Activated CD4-positive, alpha-beta T cell treated with anti-CD3 and anti-CD28 coated beads, Interleukin-2, amount 10 ng/mL, durations not matched to agents 24 days and 14 days (primary cell): ENCODE results near the gene ZNF253. TPM values are rescaled to one million over a fixed set of nuclear protein-coding genes. Genes with fewer than 3 reads are reported as not detected.
"Not testable (repeated sequence)": the region's sequence is repeated elsewhere in the genome, so short reads cannot be mapped to it uniquely, and the experiment has no call there.

Experiments
- DNase-seq: peaks from one replicate; pipeline ENCODE4 v3.0.0; 2022
- H3K27ac Mint-ChIP-seq: one replicate; pipeline ENCODE4 v1.8.0; 2022; ENCODE audit warnings: mild to moderate bottlenecking, mixed read lengths
- H3K27me3 Mint-ChIP-seq: one replicate; pipeline ENCODE4 v1.8.0; 2022; ENCODE audit warnings: mixed read lengths
- H3K36me3 Mint-ChIP-seq: one replicate; pipeline ENCODE4 v1.8.0; 2022; ENCODE audit warnings: low read depth, mild to moderate bottlenecking, mixed read lengths
- H3K4me1 Mint-ChIP-seq: one replicate; pipeline ENCODE4 v1.8.0; 2021; ENCODE audit warnings: mixed read lengths
- H3K4me3 Mint-ChIP-seq: one replicate; pipeline ENCODE4 v1.8.0; 2022; ENCODE audit warnings: mild to moderate bottlenecking, moderate library complexity, mixed read lengths
- H3K9me3 Mint-ChIP-seq: one replicate; pipeline ENCODE4 v1.8.0; 2021; ENCODE audit warnings: mixed read lengths
- intact Hi-C: fragments of 100-400 bp; cut with micrococcal nuclease; formaldehyde crosslinking; loops from one replicate; pipeline ENCODE4 v1.15.1; 2023
- total RNA-seq: library from RNA; stranded (reverse); gene quantifications from 2 replicates; pipeline ENCODE4 v1.2.3, GENCODE V29; 2022

Gene ZNF253
- total RNA-seq, 1 donor from 2014 or later: 8.0 TPM

GRCh38 chr19:19911150-19911549, 45.5 kb downstream of the ZNF253 start:
- Mint-ChIP-seq H3K9me3 (peaks cover 28% of the 10 kb centered on the region), H3K27me3 (no peaks in the 10 kb centered on the region), H3K27ac (no peak overlapping the region), H3K4me3 (no peak overlapping the region), H3K4me1 (no peaks in the 10 kb centered on the region), H3K36me3 (peaks cover 65% of the 10 kb centered on the region)
- intact Hi-C loops: no loop called here
- no peak for DNase-seq

GRCh38 chr19:19914596-19914995, 48.9 kb downstream of the ZNF253 start:
- peaks cover 71% of the 10 kb centered on the region for H3K36me3 Mint-ChIP-seq
- intact Hi-C loops: no loop called here

GRCh38 chr19:19930417-19930816, 64.7 kb downstream of the ZNF253 start:
- H3K27me3 Mint-ChIP-seq, H3K4me1 Mint-ChIP-seq, H3K4me3 Mint-ChIP-seq, intact Hi-C loops, H3K27ac Mint-ChIP-seq: not testable (repeated sequence)
- DNase-seq: peak; percentile 67
- Mint-ChIP-seq H3K9me3 (peaks cover 18% of the 10 kb centered on the region), H3K36me3 (peaks cover 61% of the 10 kb centered on the region)

More at GRCh38 chr19:19914596-19914995, 48.9 kb downstream of the ZNF253 start:
- Mint-ChIP-seq H3K27me3 (no peaks in the 10 kb centered on the region), H3K4me1 (no peaks in the 10 kb centered on the region), H3K27ac (no peak overlapping the region), H3K4me3 (no peak overlapping the region), H3K9me3 (peaks cover 18% of the 10 kb centered on the region)
- no peak for DNase-seq

- H3K36me3 Mint-ChIP-seq: peaks cover 41% of the 10 kb centered on the region
- H3K4me3 Mint-ChIP-seq: not testable (repeated sequence)
Observed at GRCh38 chr19:19933432-19934314, 68.0 kb downstream of the ZNF253 start.

GRCh38 chr19:19937403-19937802, 71.7 kb downstream of the ZNF253 start:
- no peak overlapping the region for H3K27ac Mint-ChIP-seq
- peaks cover 22% of the 10 kb centered on the region for H3K36me3 Mint-ChIP-seq
- H3K27me3 Mint-ChIP-seq: no peaks in the 10 kb centered on the region
- peaks cover 27% of the 10 kb centered on the region for H3K9me3 Mint-ChIP-seq
- intact Hi-C loops: no loop called here
- no peak for DNase-seq
- H3K4me3 Mint-ChIP-seq: no peak overlapping the region
- H3K4me1 Mint-ChIP-seq: no peaks in the 10 kb centered on the region

More at GRCh38 chr19:19933432-19934314, 68.0 kb downstream of the ZNF253 start:
- H3K27me3 Mint-ChIP-seq, intact Hi-C loops, H3K27ac Mint-ChIP-seq, H3K4me1 Mint-ChIP-seq, DNase-seq: not testable (repeated sequence)
- peaks cover 21% of the 10 kb centered on the region for H3K9me3 Mint-ChIP-seq

GRCh38 chr19:19938449-19938848, 72.8 kb downstream of the ZNF253 start:
- H3K27me3 Mint-ChIP-seq: no peaks in the 10 kb centered on the region
- H3K36me3 Mint-ChIP-seq: peaks cover 11% of the 10 kb centered on the region
- intact Hi-C loops: no loop called here
- peaks cover 23% of the 10 kb centered on the region for H3K9me3 Mint-ChIP-seq
- no peaks in the 10 kb centered on the region for H3K4me1 Mint-ChIP-seq
- DNase-seq: no peak
- H3K27ac Mint-ChIP-seq: no peak overlapping the region
- no peak overlapping the region for H3K4me3 Mint-ChIP-seq

GRCh38 chr19:19943848-19944582, 78.3 kb downstream of the ZNF253 start:
- no peak overlapping the region for H3K27ac Mint-ChIP-seq
- H3K4me3 Mint-ChIP-seq: no peak overlapping the region
- no peaks in the 10 kb centered on the region for H3K36me3 Mint-ChIP-seq
- DNase-seq: no peak
- intact Hi-C loops: no loop called here
- H3K27me3 Mint-ChIP-seq: no peaks in the 10 kb centered on the region
- peaks cover 22% of the 10 kb centered on the region for H3K9me3 Mint-ChIP-seq
- no peaks in the 10 kb centered on the region for H3K4me1 Mint-ChIP-seq

Other genes with a start within 250 kb of the ZNF253 start
- gene PBX4, start 247.2 kb upstream of the ZNF253 start, total RNA-seq: 19.2 and 20.5 TPM in 2 replicates
- gene LPAR2, start 237.7 kb upstream of the ZNF253 start, total RNA-seq: 21.9 and 23.9 TPM in 2 replicates
- gene GMIP, start 222.2 kb upstream of the ZNF253 start, total RNA-seq: 56.1 and 61.2 TPM in 2 replicates
- 85.9 and 89.2 TPM in 2 replicates for gene ATP13A1, start 202.2 kb upstream of the ZNF253 start, total RNA-seq
- gene ZNF101, start 197.0 kb upstream of the ZNF253 start, total RNA-seq: 44.2 and 45.5 TPM in 2 replicates
- gene ZNF14, start 132.8 kb upstream of the ZNF253 start, total RNA-seq: 4.7 and 4.8 TPM in 2 replicates
- 13.3 and 16.2 TPM in 2 replicates for gene ZNF506, start 44.1 kb upstream of the ZNF253 start, total RNA-seq
- 7.2 and 8.3 TPM in 2 replicates for gene ZNF93, start 35.1 kb downstream of the ZNF253 start, total RNA-seq
- 4.7 and 6.5 TPM in 2 replicates for gene ZNF682, start 173.6 kb downstream of the ZNF253 start, total RNA-seq
- 4.8 and 5.1 TPM in 2 replicates for gene ZNF90, start 212.1 kb downstream of the ZNF253 start, total RNA-seq